VCaP (cell line): ENCODE results near the gene IRX4.

ENCODE experiments used
- H3K27ac ChIP-seq: fragments of 450-650 bp; 2 replicates; pipeline ENCODE4 v1.5.1; 2017
- CTCF ChIP-seq: fragments of 450-650 bp; conservative IDR thresholded peaks from 2 replicates; pipeline ENCODE4 v1.5.1; 2017; ENCODE audit warnings: mild to moderate bottlenecking, moderate library complexity

The IRX4 gene

GRCh38 chr5:1835431-1835830 is 47.3 kb downstream of the IRX4 start:
- no peak overlapping the region for H3K27ac ChIP-seq
- no peak for TF ChIP-seq CTCF

- TF ChIP-seq CTCF: no peak
- no peak overlapping the region for H3K27ac ChIP-seq
These were observed 47.9 kb downstream of the IRX4 start for GRCh38 chr5:1834721-1835429.

GRCh38 chr5:1834022-1834551 is 48.6 kb downstream of the IRX4 start:
- no peak for TF ChIP-seq CTCF
- H3K27ac ChIP-seq: no peak overlapping the region

GRCh38 chr5:1833264-1834021 is 49.3 kb downstream of the IRX4 start:
- TF ChIP-seq CTCF: no peak
- H3K27ac ChIP-seq: no peak overlapping the region

DNA sequence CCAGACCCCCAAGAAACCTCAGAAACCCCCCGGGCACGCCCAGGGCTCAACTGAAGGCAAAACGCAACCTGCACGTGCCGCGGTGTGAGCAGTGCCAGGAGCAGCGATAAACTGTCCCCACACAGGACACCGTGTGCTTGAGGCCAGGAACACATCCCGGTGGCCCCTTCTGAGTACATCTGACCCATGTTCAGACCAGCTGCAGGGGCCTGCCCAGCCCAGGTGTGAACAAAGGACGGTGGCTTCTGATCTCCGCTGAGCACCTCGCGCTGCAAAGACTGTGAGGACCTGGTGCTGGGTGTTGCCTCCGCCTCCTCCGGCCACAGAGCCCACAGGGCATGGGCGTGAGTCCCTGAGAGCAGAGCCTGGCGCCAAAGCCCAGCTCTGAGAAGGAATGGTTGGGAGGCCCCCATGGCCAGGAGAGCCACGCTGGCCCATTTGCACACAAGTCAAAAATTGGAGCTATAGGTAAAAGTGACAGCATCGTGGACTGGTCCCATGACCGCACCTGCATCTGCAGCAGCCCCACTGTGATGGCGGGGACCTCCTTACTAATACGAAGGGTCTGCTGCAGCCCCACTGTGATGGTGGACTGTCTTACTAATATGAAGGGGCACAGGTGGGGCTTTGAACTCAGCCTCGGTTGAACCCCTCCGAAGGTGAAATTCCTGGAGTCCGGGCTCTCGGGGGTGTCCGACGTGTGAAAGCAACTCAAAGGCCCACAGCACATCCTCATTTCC is 50.0 kb downstream of the IRX4 start:
- no peak overlapping the region for H3K27ac ChIP-seq
- no peak for TF ChIP-seq CTCF

DNA sequence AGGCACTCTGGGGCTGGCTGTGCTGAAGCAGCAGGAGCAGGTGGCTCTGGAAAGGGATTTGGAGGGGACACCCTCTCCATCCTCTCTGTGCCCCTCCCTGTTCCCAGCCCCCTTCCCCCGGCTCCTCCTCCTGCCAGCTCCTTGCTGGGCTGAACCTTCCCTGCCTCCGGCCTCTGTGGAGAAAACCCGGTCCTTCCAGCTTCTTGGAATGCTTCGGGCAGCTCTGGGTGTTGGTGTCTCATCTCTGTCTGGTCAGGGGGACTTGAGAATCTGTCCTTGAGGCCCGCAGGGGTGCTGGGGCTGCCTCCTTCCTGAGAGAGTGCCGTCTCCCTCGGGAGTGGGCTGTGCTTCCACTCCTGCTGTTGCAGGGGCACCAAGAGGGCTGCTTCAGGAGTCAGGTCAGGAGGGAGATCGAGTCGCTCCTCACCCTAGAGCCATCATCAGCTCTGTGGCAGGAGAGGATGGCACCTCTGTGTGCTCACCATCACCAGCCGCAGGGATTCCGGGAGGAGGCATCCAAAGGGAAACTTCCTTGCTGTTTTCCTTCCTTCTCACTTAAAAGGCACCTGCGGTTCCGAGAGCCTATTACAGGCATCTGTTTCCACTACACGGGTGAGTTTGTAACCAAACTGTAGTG is 50.9 kb downstream of the IRX4 start:
- TF ChIP-seq CTCF: no peak
- no peak overlapping the region for H3K27ac ChIP-seq
